Breast epithelium (tissue), 4 donors: ENCODE data around the gene PTPN22. TPM values are rescaled to one million over a fixed set of nuclear protein-coding genes. Genes with fewer than 3 reads are reported as not detected.

ENCODE experiments used
- DNase-seq, 2 donors: peaks; one replicate each; pipeline ENCODE4 v3.0.0-alpha.2; 2019; ENCODE audit warnings: low spot score in 2 of 2
- H3K27ac ChIP-seq, 2 donors: fragments of 200-600 bp; sonication (generic) in 1 of 2; one replicate each; pipeline ENCODE4 v1.5.1; 2016 to 2019; ENCODE audit warnings: mild to moderate bottlenecking in 1 of 2
- H3K27me3 ChIP-seq, 2 donors: fragments of 200-600 bp; sonication (generic) in 1 of 2; one replicate each; pipeline versions ENCODE4 v1.5.1 to v1.6.0; 2017 to 2019; ENCODE audit warnings: control low read depth in 1 of 2, mild to moderate bottlenecking in 1 of 2
- H3K36me3 ChIP-seq: fragments of 200-600 bp; one replicate; pipeline ENCODE4 v1.5.1; 2019
- H3K4me1 ChIP-seq, 2 donors: fragments of 200-600 bp; sonication (generic); one replicate each; pipeline ENCODE4 v1.5.1; 2016 to 2019; ENCODE audit warnings: control low read depth in 1 of 2
- H3K4me3 ChIP-seq, 3 donors: fragments of 200-600 bp; sonication (generic); 1 replicate in 2 of 3; 2 replicates in 1 of 3; pipeline ENCODE4 v1.5.1; 2016 to 2019; ENCODE audit warnings: mild to moderate bottlenecking in 3 of 3, moderate library complexity in 2 of 3
- H3K9me3 ChIP-seq, 2 donors: fragments of 200-600 bp; sonication (generic) in 1 of 2; one replicate each; pipeline ENCODE4 v1.5.1; 2016 to 2019; ENCODE audit warnings: control low read depth in 1 of 2
- POLR2A ChIP-seq: fragments of 450-650 bp; IDR thresholded peaks from one replicate; pipeline ENCODE4 v1.6.1; 2016; ENCODE audit warnings: antibody characterized with exemption, mild to moderate bottlenecking, moderate library complexity
- POLR2AphosphoS5 ChIP-seq, 3 donors: sonication (generic); formaldehyde crosslinking; IDR thresholded peaks; one replicate each; pipeline ENCODE4 v1.6.1; 2017; ENCODE audit warnings: antibody characterized with exemption in 3 of 3
- intact Hi-C: fragments of 100-400 bp; cut with DNase I; formaldehyde crosslinking; loops from one replicate; pipeline ENCODE4 v1.15.1; 2023; ENCODE audit warnings: low total_unique reads
- total RNA-seq, 3 donors: library from RNA; depleted of rRNA; stranded (reverse); fragments of >200 nt; gene quantifications; one replicate each; pipeline ENCODE4 v1.1.0, GENCODE V29; 2016
- TF ChIP-seq, protein P1 (sequence below), 3 donors: fragments of 450-650 bp; IDR thresholded peaks; one replicate each; pipeline ENCODE4 v1.5.1; 2016 to 2017; ENCODE audit warnings: antibody characterized with exemption in 3 of 3, mild to moderate bottlenecking in 3 of 3, moderate library complexity in 3 of 3

The PTPN22 gene
- total RNA-seq, 3 donors from 2014 or later = 3.4 to 7.2 (median 3.6) TPM

DNA sequence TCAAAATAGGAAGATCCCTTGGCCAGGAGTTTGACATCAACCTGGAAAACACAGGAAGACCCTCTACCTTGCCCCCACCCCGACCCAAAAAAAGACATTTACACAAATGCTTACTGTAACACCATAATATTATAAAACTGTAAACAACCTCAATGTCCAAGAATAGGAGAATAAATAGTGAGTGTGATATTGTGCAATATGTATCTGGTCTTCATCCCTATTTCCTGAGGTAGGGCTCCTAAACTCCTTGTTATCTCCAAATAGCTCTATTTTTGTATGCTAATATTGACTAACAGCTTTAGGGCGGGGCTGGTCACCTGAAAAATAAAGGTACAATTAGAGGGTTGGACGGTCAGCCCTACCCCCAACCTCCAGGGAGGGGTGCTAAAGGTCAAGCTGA is 82.7 kb downstream of the PTPN22 start:
- no peak overlapping the region for H3K4me3 ChIP-seq
- no peak for DNase-seq
- intact Hi-C loops = no loop called here
- H3K27me3 ChIP-seq = no peaks in the 10 kb centered on the region
- no peaks in the 10 kb centered on the region for H3K4me1 ChIP-seq
- no peaks in the 10 kb centered on the region for H3K9me3 ChIP-seq
- H3K36me3 ChIP-seq = no peaks in the 10 kb centered on the region
- TF ChIP-seq POLR2AphosphoS5 (IDR thresholded peaks at IDR 0.05) = no peak
- no peak for TF ChIP-seq POLR2A
- TF ChIP-seq, protein P1, sequence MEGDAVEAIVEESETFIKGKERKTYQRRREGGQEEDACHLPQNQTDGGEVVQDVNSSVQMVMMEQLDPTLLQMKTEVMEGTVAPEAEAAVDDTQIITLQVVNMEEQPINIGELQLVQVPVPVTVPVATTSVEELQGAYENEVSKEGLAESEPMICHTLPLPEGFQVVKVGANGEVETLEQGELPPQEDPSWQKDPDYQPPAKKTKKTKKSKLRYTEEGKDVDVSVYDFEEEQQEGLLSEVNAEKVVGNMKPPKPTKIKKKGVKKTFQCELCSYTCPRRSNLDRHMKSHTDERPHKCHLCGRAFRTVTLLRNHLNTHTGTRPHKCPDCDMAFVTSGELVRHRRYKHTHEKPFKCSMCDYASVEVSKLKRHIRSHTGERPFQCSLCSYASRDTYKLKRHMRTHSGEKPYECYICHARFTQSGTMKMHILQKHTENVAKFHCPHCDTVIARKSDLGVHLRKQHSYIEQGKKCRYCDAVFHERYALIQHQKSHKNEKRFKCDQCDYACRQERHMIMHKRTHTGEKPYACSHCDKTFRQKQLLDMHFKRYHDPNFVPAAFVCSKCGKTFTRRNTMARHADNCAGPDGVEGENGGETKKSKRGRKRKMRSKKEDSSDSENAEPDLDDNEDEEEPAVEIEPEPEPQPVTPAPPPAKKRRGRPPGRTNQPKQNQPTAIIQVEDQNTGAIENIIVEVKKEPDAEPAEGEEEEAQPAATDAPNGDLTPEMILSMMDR (IDR thresholded peaks at IDR 0.05) = no peak
- H3K27ac ChIP-seq = no peak overlapping the region

DNA sequence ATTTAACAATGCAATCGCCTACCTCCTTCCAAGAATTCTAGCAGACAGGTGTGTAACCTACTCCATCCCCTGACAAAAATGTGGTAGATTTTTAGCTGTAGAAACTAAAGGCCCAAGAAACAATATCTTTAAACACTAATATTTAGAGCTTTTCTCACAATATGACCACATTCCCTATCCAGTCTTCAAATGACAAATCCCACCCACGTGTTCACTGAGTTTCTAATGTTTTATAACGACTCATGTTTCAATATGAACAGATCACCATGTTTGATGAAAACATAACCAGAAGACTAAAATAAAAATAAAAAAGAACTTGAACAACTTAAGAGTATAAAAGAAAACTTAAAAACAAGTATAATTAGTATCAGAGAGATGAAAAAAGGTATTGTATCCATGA is 83.8 kb downstream of the PTPN22 start:
- intact Hi-C loops = no loop called here
- Histone ChIP-seq H3K36me3 (no peaks in the 10 kb centered on the region), H3K4me1 (peaks cover 0 to 5% of the 10 kb centered on the region in 2 donors), H3K4me3 (no peak overlapping the region), H3K9me3 (no peaks in the 10 kb centered on the region), H3K27ac (no peak overlapping the region), H3K27me3 (no peaks in the 10 kb centered on the region)
- no peak for TF ChIP-seq POLR2A
- TF ChIP-seq, protein P1 (IDR thresholded peaks at IDR 0.05) = no peak
- TF ChIP-seq POLR2AphosphoS5 (IDR thresholded peaks at IDR 0.05) = no peak
- DNase-seq = no peak

DNA sequence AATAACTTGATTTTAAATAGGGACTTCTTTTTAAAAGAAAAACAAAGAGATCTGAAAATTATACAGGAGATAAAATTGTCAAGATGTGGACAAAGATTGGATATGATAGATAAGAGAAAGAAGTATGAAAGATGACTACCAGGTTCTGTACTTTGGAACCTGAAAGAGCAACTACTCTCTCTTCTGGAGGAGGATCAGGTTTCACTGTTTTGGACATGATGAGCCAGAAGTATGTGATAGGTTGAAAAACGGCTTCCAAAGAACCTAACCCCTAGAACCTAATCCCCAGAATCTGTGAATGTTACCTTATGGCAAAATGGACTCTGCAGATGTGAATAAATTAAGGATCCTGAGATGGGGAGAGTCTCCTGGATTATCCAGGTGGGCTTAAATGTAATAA is 85.4 kb downstream of the PTPN22 start:
- Histone ChIP-seq H3K4me3 (no peak overlapping the region), H3K27ac (no peak overlapping the region), H3K27me3 (no peaks in the 10 kb centered on the region), H3K4me1 (peaks cover 0 to 8% of the 10 kb centered on the region in 2 donors), H3K36me3 (no peaks in the 10 kb centered on the region), H3K9me3 (no peaks in the 10 kb centered on the region)
- DNase-seq = no peak
- intact Hi-C loops = no loop called here
- TF ChIP-seq, protein P1 (IDR thresholded peaks at IDR 0.05) = no peak
- TF ChIP-seq POLR2A = no peak
- TF ChIP-seq POLR2AphosphoS5 (IDR thresholded peaks at IDR 0.05) = no peak

DNA sequence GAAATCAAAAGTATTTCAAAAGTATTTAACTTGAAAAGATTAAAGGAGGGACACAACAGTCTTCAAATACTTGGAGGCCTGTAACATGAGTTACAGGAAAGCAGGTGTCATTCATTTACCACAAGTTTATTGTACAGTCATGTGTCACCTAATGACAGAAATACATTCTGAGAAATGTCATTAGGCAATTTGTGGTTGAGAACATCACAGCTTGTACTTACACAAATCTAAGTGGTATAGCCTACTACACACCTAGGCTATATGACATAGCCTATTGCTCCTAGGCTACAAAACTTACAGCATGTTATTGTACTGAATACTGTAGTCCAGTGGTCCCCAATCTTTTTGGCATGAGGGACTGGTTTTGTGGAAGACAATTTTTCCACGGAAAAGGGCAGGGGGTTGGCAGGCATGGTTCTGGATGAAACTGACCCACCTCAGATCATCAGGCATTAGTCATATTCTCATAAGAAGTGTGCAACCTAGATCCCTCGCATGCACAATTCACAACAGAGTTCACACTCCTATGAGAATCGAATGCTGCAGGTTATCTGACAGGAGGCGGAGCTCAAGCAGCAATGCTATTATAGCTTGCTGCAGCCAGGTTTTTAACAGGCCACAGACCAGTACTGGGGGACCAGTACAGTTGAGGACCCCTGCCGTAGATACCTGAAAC is 87.3 kb downstream of the PTPN22 start:
- peaks cover 0 to 8% of the 10 kb centered on the region in 2 donors for H3K4me1 ChIP-seq
- no peak overlapping the region for H3K4me3 ChIP-seq
- no peaks in the 10 kb centered on the region for H3K27me3 ChIP-seq
- DNase-seq = no peak
- peak overlapping the region; percentile 5 to 59 for H3K27ac ChIP-seq
- intact Hi-C loops = no loop called here
- no peaks in the 10 kb centered on the region for H3K36me3 ChIP-seq
- TF ChIP-seq POLR2AphosphoS5 (IDR thresholded peaks at IDR 0.05) (no peak), POLR2A (no peak)
- TF ChIP-seq, protein P1 (IDR thresholded peaks at IDR 0.05) = no peak
- no peaks in the 10 kb centered on the region for H3K9me3 ChIP-seq

DNA sequence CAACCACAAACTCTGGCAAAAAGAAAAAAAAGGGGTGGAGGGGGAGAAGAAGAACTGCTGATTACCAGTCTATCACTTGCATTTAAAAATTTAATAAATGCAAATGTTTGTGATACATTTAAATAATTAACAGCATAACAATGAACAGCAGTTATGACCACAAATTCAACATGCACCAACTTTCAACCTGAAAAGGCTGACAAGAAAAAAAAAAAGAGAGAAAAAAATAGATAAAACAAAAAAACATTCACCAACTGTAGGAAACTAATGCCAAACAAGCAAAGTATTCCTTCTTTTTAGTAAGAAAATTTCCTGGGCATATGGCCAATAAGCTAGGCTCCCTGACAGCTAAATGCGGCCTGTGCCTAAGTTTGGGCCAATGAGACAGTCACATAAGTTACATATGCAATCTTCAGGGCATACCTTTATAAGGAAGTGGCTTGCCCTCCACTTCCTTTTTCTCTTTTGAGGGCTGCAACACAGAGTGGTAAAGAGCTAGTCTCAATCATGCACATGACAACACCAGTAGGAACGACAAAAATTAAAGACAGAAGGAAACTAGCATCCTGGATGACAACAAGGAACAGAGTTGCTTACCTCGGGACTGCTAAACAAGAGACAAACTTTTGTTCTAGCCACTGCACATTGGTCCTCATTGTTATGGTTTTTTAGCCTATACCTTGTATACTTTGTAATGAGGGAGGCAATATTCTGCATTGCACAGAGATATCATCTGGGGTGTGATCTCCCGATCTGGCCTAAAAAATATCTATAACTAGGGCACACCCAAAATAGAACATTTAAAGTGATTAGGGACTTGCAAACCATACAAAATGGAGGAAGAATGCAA is 88.0 kb downstream of the PTPN22 start:
- H3K27ac ChIP-seq = peak overlapping the region; percentile 16 to 59
- TF ChIP-seq, protein P1 (IDR thresholded peaks at IDR 0.05) = no peak
- TF ChIP-seq POLR2A = no peak
- TF ChIP-seq POLR2AphosphoS5 (IDR thresholded peaks at IDR 0.05) = peak in 1 of 3 donors; percentile 32
- no peak for DNase-seq
- intact Hi-C loops = no loop called here
- H3K9me3 ChIP-seq = no peaks in the 10 kb centered on the region
- no peak overlapping the region for H3K4me3 ChIP-seq
- peaks cover 0 to 8% of the 10 kb centered on the region in 2 donors for H3K4me1 ChIP-seq
- H3K27me3 ChIP-seq = no peaks in the 10 kb centered on the region
- H3K36me3 ChIP-seq = no peaks in the 10 kb centered on the region
